Skeletal muscle tissue (tissue), 4 donors: Measurements from ENCODE around the gene ZFYVE19. TPM values are rescaled to one million over a fixed set of nuclear protein-coding genes. Genes with fewer than 3 reads are reported as not detected.
A peak's percentile ranks its signal among the peaks of the same experiment; 100 is the strongest.

Source experiments
- H3K27ac ChIP-seq: one replicate; pipeline ENCODE4 v1.7.0; 2013; ENCODE audit warnings: mild to moderate bottlenecking, low read depth, low read length, inconsistent platforms
- H3K27me3 ChIP-seq, 3 donors: one replicate each; pipeline ENCODE4 v1.7.0; 2013; ENCODE audit warnings: low read length in 3 of 3; ENCODE audit not compliant: control insufficient read depth in 3 of 3, insufficient read depth in 3 of 3
- H3K36me3 ChIP-seq, 3 donors: one replicate each; pipeline ENCODE4 v1.7.0; 2013; ENCODE audit warnings: low read length in 3 of 3; ENCODE audit not compliant: control insufficient read depth in 3 of 3, insufficient read depth in 3 of 3
- H3K4me1 ChIP-seq, 3 donors: one replicate each; pipeline ENCODE4 v1.7.0; 2013; ENCODE audit warnings: low read length in 3 of 3, mild to moderate bottlenecking in 3 of 3; ENCODE audit not compliant: control insufficient read depth in 3 of 3, insufficient read depth in 3 of 3
- H3K4me3 ChIP-seq, 3 donors: one replicate each; pipeline ENCODE4 v1.7.0; 2013; ENCODE audit warnings: low read length in 3 of 3
- H3K9ac ChIP-seq, 3 donors: one replicate each; pipeline ENCODE4 v1.7.0; 2013; ENCODE audit warnings: low read length in 3 of 3, mild to moderate bottlenecking in 3 of 3, moderate library complexity in 2 of 3, low read depth in 1 of 3
- H3K9me3 ChIP-seq, 3 donors: one replicate each; pipeline ENCODE4 v1.7.0; 2013; ENCODE audit warnings: low read length in 3 of 3; ENCODE audit not compliant: control insufficient read depth in 3 of 3
- total RNA-seq: library from RNA; depleted of rRNA; stranded (reverse); fragments of >200 nt; gene quantifications from one replicate; pipeline ENCODE4 v1.2.3, GENCODE V29; 2014
- donor health status: Osteomylitis.

ZFYVE19 gene
- total RNA-seq, 1 donor from 2014 or later, result 19.8 TPM

DNA sequence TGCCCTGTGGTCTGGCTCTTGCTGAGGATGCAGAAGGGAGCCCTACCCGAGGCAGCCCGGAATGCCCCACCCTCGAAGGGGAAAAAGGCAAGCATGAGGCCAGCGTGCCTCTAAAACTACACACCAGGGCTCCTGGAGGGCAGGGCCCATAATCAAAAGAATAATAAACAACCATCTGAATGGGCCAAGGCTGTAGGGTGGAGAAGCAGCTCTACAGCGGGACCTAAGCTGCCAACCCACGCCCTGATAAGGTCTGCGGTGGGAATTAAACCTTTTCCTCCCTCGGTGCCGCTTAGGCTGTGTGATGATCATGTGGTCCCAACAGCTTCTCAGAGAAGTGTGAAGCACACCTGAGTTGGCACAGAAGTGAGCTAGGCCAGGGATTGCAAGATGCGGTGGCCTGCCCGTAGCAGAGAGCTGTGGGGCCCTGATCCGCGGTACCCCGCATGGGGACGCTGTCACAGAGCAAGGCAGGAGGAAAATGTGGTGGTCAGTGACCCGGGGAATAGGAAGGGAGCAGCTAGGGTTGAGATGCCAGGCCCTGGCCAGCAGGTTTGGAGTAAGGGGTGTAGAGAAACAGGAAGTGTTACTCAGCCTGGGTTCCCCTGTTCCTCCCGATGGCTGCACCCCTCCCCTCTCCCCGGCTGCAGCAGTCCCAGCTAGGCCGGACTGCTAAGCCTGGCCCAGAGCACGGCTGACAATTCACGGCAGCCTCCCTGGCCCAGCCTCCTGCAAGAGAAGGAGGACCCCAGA is 38.2 kb upstream of the ZFYVE19 start:
- Histone ChIP-seq H3K27me3 (no peaks in the 10 kb centered on the region), H3K4me3 (no peak overlapping the region), H3K9me3 (no peaks in the 10 kb centered on the region), H3K36me3 (peaks cover 24 to 37% (median 26%) of the 10 kb centered on the region in 3 donors), H3K9ac (peak overlapping the region in 1 of 3 donors; percentile 16), H3K27ac (no peak overlapping the region), H3K4me1 (peaks cover 16 to 36% (median 22%) of the 10 kb centered on the region in 3 donors)

DNA sequence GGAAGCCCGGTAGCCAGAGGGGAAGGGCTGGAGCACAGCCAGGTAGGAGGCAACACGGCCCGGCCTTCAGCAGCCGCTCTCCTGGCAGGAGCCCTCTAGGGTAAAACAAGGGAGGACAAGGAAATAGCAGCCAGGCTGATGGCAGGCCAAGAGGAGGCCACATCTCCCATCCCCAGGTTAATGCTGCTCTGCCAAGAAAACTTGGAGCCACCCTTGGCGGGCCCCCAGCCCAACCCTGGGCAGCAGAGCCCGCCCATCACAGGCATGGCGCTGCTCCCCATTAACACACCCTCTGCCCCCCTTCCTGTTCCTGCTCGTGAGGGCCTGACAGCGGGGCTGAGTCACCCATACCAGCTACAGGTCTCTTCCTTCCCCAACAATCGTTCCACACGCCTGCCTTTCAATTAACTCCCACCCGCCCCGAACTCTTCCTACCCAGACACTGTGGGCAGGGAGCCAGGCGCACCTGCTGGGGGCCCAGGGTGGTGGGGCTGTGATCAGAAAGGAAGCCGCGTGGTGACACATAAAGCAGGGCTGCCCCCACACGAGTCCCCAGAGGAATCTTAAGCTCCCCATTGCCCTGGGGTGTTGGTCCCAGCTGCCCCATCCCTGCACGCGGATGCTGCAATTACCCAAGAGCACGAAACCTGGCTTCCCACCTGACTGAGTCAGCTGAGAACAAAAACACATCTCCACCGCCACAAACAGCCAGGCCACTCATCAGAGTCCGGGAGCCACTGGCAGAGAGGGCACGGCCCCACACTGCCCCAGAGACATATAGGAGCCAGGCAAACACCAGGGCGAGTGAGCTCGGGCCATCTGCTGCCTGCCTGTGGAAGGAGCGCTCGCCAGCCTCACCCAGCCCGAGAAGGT is 37.4 kb upstream of the ZFYVE19 start, which contains the start of gene C15orf62:
TSS of gene C15orf62 (plus strand) at position 707 of the 873 bp plus-strand sequence. CDS start 516 bp downstream, outside the sequence.
- Histone ChIP-seq H3K27ac (no peak within 1 kb of the TSS), H3K4me3 (no peak within 1 kb of the TSS), H3K36me3 (peaks cover 32 to 45% (median 34%) of the 10 kb centered on the region in 3 donors), H3K9me3 (no peaks in the 10 kb centered on the region), H3K4me1 (peaks cover 10 to 28% (median 13%) of the 10 kb centered on the region in 3 donors), H3K27me3 (no peaks in the 10 kb centered on the region), H3K9ac (peak within 1 kb of the TSS in 2 of 3 donors; percentile 16 to 20)

GRCh38 chr15:40770147-40770721 is 36.7 kb upstream of the ZFYVE19 start:
- Histone ChIP-seq H3K27ac (no peak overlapping the region), H3K9ac (no peak overlapping the region), H3K9me3 (no peaks in the 10 kb centered on the region), H3K27me3 (no peaks in the 10 kb centered on the region), H3K36me3 (peaks cover 39 to 52% (median 41%) of the 10 kb centered on the region in 3 donors), H3K4me3 (no peak overlapping the region), H3K4me1 (peaks cover 4 to 23% (median 8%) of the 10 kb centered on the region in 3 donors)

DNA sequence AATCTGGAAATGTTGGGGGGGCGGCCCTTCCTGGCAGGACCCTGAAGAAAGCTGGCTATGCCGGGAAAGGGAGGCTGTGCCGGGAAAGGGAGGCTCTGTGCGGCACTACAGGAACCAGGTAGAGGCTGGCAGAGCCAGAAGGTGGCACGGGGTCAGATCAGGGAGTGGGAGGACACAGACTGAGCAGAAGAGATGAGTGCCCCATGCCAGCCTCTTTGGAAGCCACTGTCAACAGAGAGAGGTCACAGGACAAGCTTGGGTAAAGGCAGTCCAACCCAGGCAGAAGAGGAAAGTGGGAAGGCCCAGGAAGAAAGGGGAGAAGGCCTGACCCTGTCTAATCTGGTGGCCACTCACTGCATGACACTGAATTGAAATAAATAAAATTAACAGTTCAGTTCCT is 35.6 kb upstream of the ZFYVE19 start:
- Histone ChIP-seq H3K27ac (no peak overlapping the region), H3K9ac (no peak overlapping the region), H3K4me3 (no peak overlapping the region), H3K9me3 (no peaks in the 10 kb centered on the region), H3K36me3 (peaks cover 48 to 62% (median 51%) of the 10 kb centered on the region in 3 donors), H3K27me3 (no peaks in the 10 kb centered on the region), H3K4me1 (peaks cover 2 to 17% (median 6%) of the 10 kb centered on the region in 3 donors)

GRCh38 chr15:40772014-40772413 is 34.9 kb upstream of the ZFYVE19 start:
- H3K4me3 ChIP-seq, result no peak overlapping the region
- H3K4me1 ChIP-seq, result peaks cover 6 to 21% (median 13%) of the 10 kb centered on the region in 3 donors
- H3K9ac ChIP-seq, result no peak overlapping the region
- peaks cover 50 to 68% (median 59%) of the 10 kb centered on the region in 3 donors for H3K36me3 ChIP-seq
- no peaks in the 10 kb centered on the region for H3K9me3 ChIP-seq
- H3K27ac ChIP-seq, result no peak overlapping the region
- no peaks in the 10 kb centered on the region for H3K27me3 ChIP-seq

DNA sequence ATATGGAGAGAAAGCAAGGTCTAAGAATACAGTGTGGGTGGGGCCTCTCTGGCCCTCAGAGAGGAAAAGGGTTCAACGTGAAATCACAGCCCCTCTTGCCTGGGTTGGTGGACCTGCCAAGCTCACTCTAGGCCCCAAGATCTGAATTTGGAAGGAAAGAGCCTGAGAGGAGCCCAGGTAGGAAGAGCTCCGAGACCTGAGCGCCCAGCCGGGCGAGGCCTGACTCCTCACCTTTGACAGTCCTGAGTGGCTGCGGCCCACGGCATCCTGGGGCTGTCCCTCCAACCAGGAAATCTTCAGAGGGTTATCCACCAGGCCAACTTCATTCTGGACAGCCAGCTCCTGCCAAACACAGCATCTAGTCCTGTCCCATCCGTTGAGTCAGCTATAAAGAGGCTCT is 33.4 kb upstream of the ZFYVE19 start:
- Histone ChIP-seq H3K27ac (no peak overlapping the region), H3K36me3 (peaks cover 57 to 60% (median 59%) of the 10 kb centered on the region in 3 donors), H3K9me3 (no peaks in the 10 kb centered on the region), H3K4me3 (no peak overlapping the region), H3K27me3 (no peaks in the 10 kb centered on the region), H3K9ac (no peak overlapping the region), H3K4me1 (peaks cover 7 to 21% (median 13%) of the 10 kb centered on the region in 3 donors)

DNA sequence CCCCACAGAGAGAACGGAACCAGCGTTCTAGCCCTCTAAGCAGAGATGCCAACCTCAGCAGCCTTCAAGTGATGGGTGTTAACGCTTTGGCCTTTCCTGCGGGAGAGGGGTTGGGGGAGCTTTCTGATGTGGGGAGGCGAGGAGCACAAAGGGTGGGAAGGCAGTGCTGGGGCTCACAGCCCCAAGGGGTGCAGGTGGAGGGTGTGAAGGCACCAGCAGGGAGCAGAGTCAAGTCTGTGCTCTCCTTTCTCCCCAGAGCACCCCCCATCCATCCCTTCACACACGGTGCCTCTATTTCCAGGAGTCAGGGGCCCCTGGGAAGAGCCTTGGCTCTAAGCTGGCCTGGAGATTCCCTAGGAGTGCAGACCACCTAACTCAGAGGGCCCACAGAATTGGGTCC is 33.0 kb upstream of the ZFYVE19 start:
- no peaks in the 10 kb centered on the region for H3K9me3 ChIP-seq
- no peak overlapping the region for H3K4me3 ChIP-seq
- H3K36me3 ChIP-seq, result peaks cover 59 to 64% (median 61%) of the 10 kb centered on the region in 3 donors
- H3K9ac ChIP-seq, result no peak overlapping the region
- no peak overlapping the region for H3K27ac ChIP-seq
- no peaks in the 10 kb centered on the region for H3K27me3 ChIP-seq
- peaks cover 7 to 17% (median 12%) of the 10 kb centered on the region in 3 donors for H3K4me1 ChIP-seq

DNA sequence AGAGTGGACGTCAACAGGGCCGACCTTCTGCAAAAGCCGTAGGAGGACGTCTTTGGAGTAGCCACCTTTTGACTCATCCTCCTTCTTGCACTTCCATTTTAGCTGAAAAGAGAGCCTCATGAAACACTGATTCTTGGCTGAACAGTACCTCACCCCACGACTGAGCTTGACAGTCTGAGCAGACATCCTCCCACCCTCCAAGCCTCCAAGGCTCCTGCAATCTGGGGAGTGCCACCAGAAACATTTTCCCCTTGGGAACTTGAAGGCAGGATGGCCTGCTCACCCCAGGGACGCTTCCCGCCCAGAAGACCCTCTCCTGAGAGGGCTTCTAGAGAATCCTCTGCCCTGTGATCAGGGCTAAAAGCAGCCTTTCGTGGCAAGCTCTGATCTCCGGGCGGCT is 31.9 kb upstream of the ZFYVE19 start:
- no peaks in the 10 kb centered on the region for H3K9me3 ChIP-seq
- H3K4me1 ChIP-seq, result peaks cover 4 to 10% (median 9%) of the 10 kb centered on the region in 3 donors
- H3K36me3 ChIP-seq, result peaks cover 67 to 72% (median 72%) of the 10 kb centered on the region in 3 donors
- H3K4me3 ChIP-seq, result no peak overlapping the region
- H3K27me3 ChIP-seq, result no peaks in the 10 kb centered on the region
- no peak overlapping the region for H3K27ac ChIP-seq
- no peak overlapping the region for H3K9ac ChIP-seq

- H3K27me3 ChIP-seq, result no peaks in the 10 kb centered on the region
- H3K9ac ChIP-seq, result no peak overlapping the region
- H3K9me3 ChIP-seq, result no peaks in the 10 kb centered on the region
- no peak overlapping the region for H3K4me3 ChIP-seq
- H3K36me3 ChIP-seq, result peaks cover 67 to 70% (median 68%) of the 10 kb centered on the region in 3 donors
- H3K4me1 ChIP-seq, result peaks cover 4 to 10% (median 9%) of the 10 kb centered on the region in 3 donors
- H3K27ac ChIP-seq, result no peak overlapping the region
Measured at GRCh38 chr15:40775740-40776536, 31.0 kb upstream of the ZFYVE19 start.
